Adrenal gland (tissue), 5 donors: ENCODE results near the gene MBIP.

Experiments
- POLR2A ChIP-seq, 2 donors: fragments of 450-650 bp; IDR thresholded peaks; one replicate each; pipeline ENCODE4 v1.6.1; 2017; ENCODE audit warnings: antibody characterized with exemption in 2 of 2, mild to moderate bottlenecking in 2 of 2, moderate library complexity in 1 of 2
- TF ChIP-seq, protein P1 (sequence below), 6 experiments: fragments of 450-650 bp in 4 of 6; fragments of 200-600 bp in 2 of 6; sonication (generic) in 1 of 6; IDR thresholded peaks; 1 replicate in 5 of 6; 2 replicates in 1 of 6; pipeline versions ENCODE4 v1.5.1 to v1.8.0; 2016 to 2021; ENCODE audit warnings: antibody characterized with exemption in 6 of 6, mild to moderate bottlenecking in 2 of 6, moderate library complexity in 1 of 6
- donor health status: DM: no; HTN: no; CAD: no.

DNA sequence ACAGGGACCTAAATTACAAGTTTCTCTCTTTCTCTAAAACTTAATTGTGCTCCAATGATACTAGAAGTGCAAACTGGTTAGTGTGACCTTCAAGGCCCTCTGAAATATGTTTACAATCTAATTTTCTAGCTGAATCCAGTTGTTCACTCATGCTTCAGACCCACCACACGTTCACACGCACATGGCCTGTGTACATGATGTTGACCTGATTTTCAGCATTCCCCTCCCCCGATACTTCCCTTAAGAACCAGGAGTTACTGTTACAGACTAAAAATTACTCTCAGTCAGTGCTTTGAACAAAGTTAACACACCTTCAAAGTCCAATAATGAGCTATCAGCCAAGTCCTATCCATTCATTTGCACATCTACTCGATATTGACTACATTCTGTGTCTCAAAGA, 16.5 kb downstream of the MBIP start:
- TF ChIP-seq, protein P1, sequence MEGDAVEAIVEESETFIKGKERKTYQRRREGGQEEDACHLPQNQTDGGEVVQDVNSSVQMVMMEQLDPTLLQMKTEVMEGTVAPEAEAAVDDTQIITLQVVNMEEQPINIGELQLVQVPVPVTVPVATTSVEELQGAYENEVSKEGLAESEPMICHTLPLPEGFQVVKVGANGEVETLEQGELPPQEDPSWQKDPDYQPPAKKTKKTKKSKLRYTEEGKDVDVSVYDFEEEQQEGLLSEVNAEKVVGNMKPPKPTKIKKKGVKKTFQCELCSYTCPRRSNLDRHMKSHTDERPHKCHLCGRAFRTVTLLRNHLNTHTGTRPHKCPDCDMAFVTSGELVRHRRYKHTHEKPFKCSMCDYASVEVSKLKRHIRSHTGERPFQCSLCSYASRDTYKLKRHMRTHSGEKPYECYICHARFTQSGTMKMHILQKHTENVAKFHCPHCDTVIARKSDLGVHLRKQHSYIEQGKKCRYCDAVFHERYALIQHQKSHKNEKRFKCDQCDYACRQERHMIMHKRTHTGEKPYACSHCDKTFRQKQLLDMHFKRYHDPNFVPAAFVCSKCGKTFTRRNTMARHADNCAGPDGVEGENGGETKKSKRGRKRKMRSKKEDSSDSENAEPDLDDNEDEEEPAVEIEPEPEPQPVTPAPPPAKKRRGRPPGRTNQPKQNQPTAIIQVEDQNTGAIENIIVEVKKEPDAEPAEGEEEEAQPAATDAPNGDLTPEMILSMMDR (IDR thresholded peaks at IDR 0.05) = no peak
- TF ChIP-seq POLR2A (IDR thresholded peaks at IDR 0.05) = no peak
